A673 (cell line): ENCODE measurements around the gene FBXL17. TPM values are rescaled to one million over a fixed set of nuclear protein-coding genes. Genes with fewer than 3 reads are reported as not detected.
"Not testable (repeated sequence)": the region's sequence is repeated elsewhere in the genome, so short reads cannot be mapped to it uniquely, and the experiment has no call there.

ENCODE experiments used
- BruUV-seq: library from RNA; stranded (reverse); fragments of 400-500 nt; replicated peaks from 2 replicates; lab custom pipeline; 2021; lab: Mats Ljungman, UMichigan
- CTCF ChIA-PET: fragments of 300-600 bp; sonication (Branson Sonifier 250); formaldehyde crosslinking; loops from one replicate; lab custom pipeline; 2022; ENCODE audit warnings: antibody characterized with exemption; lab: Charles Lee
- POLR2A ChIA-PET: fragments of 300-600 bp; sonication (Branson Sonifier 250); formaldehyde crosslinking; loops from one replicate; lab custom pipeline; 2022; ENCODE audit warnings: antibody characterized with exemption; ENCODE audit not compliant: low non-redundant PET; lab: Charles Lee
- DNase-seq: peaks from one replicate; pipeline ENCODE4 v3.0.0-alpha.2; 2015; ENCODE audit warnings: low spot score
- H3K27ac ChIP-seq: fragments of 200-600 bp; sonication (generic); 2 replicates; pipeline ENCODE4 v1.5.1; 2016; ENCODE audit warnings: mixed run types, low read depth, mild to moderate bottlenecking, mixed read lengths, antibody characterized with exemption, low read length; ENCODE audit not compliant: poor library complexity, severe bottlenecking
- H3K27me3 ChIP-seq: fragments of 200-600 bp; sonication (generic); replicated peaks from 2 replicates; pipeline ENCODE4 v1.6.1; 2017; ENCODE audit warnings: mixed run types, low read depth, mild to moderate bottlenecking, mixed read lengths, antibody characterized with exemption, low read length; ENCODE audit not compliant: insufficient read depth, poor library complexity
- H3K36me3 ChIP-seq: fragments of 200-600 bp; sonication (generic); 2 replicates; pipeline ENCODE4 v1.6.1; 2016; ENCODE audit warnings: mixed run types, mild to moderate bottlenecking, mixed read lengths, antibody characterized with exemption, low read length; ENCODE audit not compliant: insufficient read depth, poor library complexity, severe bottlenecking
- H3K4me1 ChIP-seq: fragments of 200-600 bp; sonication (generic); 2 replicates; pipeline ENCODE4 v1.6.1; 2017; ENCODE audit warnings: mixed run types, mild to moderate bottlenecking, mixed read lengths, antibody characterized with exemption, low read length; ENCODE audit not compliant: insufficient read depth, poor library complexity, severe bottlenecking
- H3K4me3 ChIP-seq: fragments of 200-600 bp; sonication (generic); 2 replicates; pipeline ENCODE4 v1.5.1; 2016; ENCODE audit warnings: low read depth, mixed run types, mild to moderate bottlenecking, mixed read lengths, low read length; ENCODE audit not compliant: poor library complexity, severe bottlenecking
- H3K9me3 ChIP-seq: fragments of 200-600 bp; sonication (generic); 2 replicates; pipeline ENCODE4 v1.6.1; 2016; ENCODE audit warnings: mixed run types, low read depth, mild to moderate bottlenecking, mixed read lengths, antibody characterized with exemption, low read length; ENCODE audit not compliant: poor library complexity, severe bottlenecking
- CTCF ChIP-seq: fragments of 300-800, 200-600 bp; sonication (generic); conservative IDR thresholded peaks from 2 replicates; pipeline ENCODE4 v1.5.1; 2017; ENCODE audit warnings: low read depth, mild to moderate bottlenecking, antibody characterized with exemption, low read length, moderate library complexity, mixed read lengths
- EZH2 ChIP-seq: fragments of 200-600 bp; sonication (generic); IDR thresholded peaks from 2 replicates; pipeline ENCODE4 v1.6.1; 2017; ENCODE audit warnings: borderline replicate concordance, low read depth, mild to moderate bottlenecking, mixed read lengths, antibody characterized with exemption, low read length; ENCODE audit not compliant: poor library complexity, severe bottlenecking
- intact Hi-C: fragments of 100-400 bp; cut with micrococcal nuclease; formaldehyde crosslinking; loops from one replicate; pipeline ENCODE4 v1.10.0; 2022; ENCODE audit not compliant: unreplicated experiment
- total RNA-seq: library from RNA; stranded (reverse); gene quantifications from 2 replicates; pipeline ENCODE4 v1.2.3, GENCODE V29; 2021

Gene FBXL17
- total RNA-seq, 1 experiment from 2014 or later: 5.7 TPM

GRCh38 chr5:108417166-108417670 is 35.3 kb upstream of the FBXL17 start:
- no peak overlapping the region for H3K27ac ChIP-seq
- H3K36me3 ChIP-seq: no peaks in the 10 kb centered on the region
- DNase-seq: no peak
- ChIA-PET CTCF (no interaction called here), POLR2A (no interaction called here)
- no TSS peak for BruUV-seq
- intact Hi-C loops: no loop called here
- no peaks in the 10 kb centered on the region for H3K4me1 ChIP-seq
- no peak overlapping the region for H3K4me3 ChIP-seq
- TF ChIP-seq EZH2 (no peak), CTCF (no peak)
- no peaks in the 10 kb centered on the region for H3K27me3 ChIP-seq
- no peaks in the 10 kb centered on the region for H3K9me3 ChIP-seq

GRCh38 chr5:108415726-108416125 is 33.8 kb upstream of the FBXL17 start:
- no TSS peak for BruUV-seq
- no peak for TF ChIP-seq EZH2
- TF ChIP-seq CTCF: no peak
- H3K4me3 ChIP-seq: no peak overlapping the region
- H3K36me3 ChIP-seq: no peaks in the 10 kb centered on the region
- no peaks in the 10 kb centered on the region for H3K9me3 ChIP-seq
- no peak for DNase-seq
- no peaks in the 10 kb centered on the region for H3K4me1 ChIP-seq
- no peak overlapping the region for H3K27ac ChIP-seq
- intact Hi-C loops: no loop called here
- CTCF ChIA-PET: no interaction called here
- H3K27me3 ChIP-seq: no peaks in the 10 kb centered on the region
- POLR2A ChIA-PET: no interaction called here

- ChIA-PET CTCF (no interaction called here), POLR2A (no interaction called here)
- no peaks in the 10 kb centered on the region for H3K4me1 ChIP-seq
- BruUV-seq: no TSS peak
- intact Hi-C loops: no loop called here
- no peak overlapping the region for H3K4me3 ChIP-seq
- no peak for DNase-seq
- no peaks in the 10 kb centered on the region for H3K36me3 ChIP-seq
- no peaks in the 10 kb centered on the region for H3K9me3 ChIP-seq
- no peak for TF ChIP-seq CTCF
- TF ChIP-seq EZH2: no peak
- H3K27me3 ChIP-seq: no peaks in the 10 kb centered on the region
- H3K27ac ChIP-seq: no peak overlapping the region
Measured at GRCh38 chr5:108409786-108410185, 27.9 kb upstream of the FBXL17 start.

- POLR2A ChIA-PET, H3K27me3 ChIP-seq, H3K4me3 ChIP-seq, intact Hi-C loops, BruUV-seq, CTCF ChIA-PET, H3K4me1 ChIP-seq, DNase-seq, H3K27ac ChIP-seq, H3K36me3 ChIP-seq, H3K9me3 ChIP-seq: not testable (repeated sequence)
Measured at GRCh38 chr5:108405201-108405600, 23.3 kb upstream of the FBXL17 start.
